ENCODE results near the gene ARMC10.
"Not testable (repeated sequence)": the region's sequence is repeated elsewhere in the genome, so short reads cannot be mapped to it uniquely, and the experiment has no call there.

Gene ARMC10

DNA sequence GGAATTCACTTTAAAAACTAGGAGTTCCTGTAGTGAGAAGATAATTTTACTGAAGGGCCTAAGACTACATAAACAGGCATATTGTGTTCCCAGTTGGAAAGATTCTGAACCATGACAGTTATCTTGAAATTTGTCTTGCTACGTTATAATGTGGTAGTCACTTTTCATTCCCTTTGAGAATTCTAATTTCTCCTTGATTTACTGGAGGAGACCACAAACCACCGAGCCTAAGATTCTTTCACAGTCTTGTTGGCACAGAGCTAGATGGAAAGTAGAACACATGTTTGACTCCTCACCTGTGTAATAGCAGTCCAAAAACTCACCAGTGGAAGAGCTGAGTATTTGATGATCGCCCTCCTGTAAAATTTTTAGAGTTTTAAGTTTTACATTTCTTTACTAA is 4.9 kb downstream of the ARMC10 start:
- no peak for DNase-seq

DNA sequence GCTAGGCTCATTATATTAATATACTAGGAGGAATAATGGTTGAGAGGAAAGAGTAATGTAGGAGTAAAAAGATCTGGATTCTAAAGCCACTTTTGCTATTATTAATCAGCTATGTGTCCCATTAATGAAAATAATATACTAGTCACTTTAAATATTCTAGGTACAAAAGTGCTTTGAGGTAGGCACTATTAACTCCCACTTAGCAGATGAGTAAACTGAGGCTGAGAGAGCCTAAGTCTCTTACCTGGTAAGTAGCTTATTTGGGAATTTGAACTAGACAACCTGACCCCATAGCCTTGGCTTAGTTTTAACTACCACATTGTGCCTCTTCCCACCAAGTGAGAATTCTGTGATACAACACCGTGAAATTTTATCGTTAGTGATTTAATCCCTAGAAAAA is 6.0 kb downstream of the ARMC10 start:
- DNase-seq, result no peak

DNA sequence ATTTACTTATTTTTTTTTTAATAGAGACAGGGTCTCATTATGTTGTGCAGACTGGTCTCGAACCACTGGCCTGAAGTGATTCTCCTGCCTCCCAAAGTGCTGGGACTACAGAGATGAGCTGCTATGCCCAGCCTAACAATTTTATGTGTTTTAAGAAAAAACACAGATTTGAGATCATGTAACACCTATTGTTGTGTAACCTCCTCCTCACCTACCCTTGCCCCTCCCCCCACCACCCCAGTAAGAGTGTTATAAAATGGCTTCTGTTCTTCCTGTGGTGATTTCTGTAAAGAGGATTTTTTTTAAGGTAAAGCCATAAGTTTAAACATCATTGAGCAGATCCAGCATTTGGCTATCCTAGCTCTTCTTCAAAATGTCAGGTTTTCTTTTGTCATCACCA is 7.6 kb downstream of the ARMC10 start:
- DNase-seq, result no peak

DNA sequence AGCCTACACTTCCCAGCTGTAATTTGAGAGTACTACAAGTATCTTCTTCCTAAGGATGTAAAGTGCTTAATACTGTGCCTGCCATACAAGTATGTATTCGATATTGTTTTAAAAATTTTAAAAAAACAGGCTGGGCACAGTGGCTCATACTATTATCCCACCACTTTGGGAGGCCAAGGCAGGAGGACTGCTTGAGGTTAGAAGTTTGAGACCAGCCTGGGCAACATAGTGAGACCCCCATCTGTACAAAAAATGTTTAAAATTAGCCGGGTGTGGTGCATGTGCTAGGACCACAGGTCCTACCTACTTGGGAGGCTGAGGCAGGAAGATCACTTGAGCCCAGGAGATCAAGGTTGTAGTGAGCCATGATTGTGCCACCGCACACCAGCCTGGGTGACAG is 8.3 kb downstream of the ARMC10 start:
- no peak for DNase-seq

DNA sequence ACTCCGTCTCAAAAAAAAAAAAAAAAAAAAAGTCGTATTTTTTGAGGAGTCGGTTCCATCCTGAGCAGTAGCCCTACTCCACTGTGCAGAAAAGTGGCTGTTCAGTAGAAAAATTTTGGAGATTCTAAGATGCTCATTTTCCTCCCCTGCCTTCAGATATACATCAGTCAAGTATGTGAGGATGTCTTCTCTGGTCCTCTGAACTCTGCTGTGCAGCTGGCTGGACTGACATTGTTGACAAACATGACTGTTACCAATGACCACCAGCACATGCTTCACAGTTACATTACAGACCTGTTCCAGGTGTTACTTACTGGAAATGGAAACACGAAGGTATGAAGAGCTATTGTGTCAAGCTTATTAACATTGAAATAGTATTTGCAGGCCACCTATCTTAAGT is 17.4 kb downstream of the ARMC10 start:
- DNase-seq, result not testable (repeated sequence)

DNA sequence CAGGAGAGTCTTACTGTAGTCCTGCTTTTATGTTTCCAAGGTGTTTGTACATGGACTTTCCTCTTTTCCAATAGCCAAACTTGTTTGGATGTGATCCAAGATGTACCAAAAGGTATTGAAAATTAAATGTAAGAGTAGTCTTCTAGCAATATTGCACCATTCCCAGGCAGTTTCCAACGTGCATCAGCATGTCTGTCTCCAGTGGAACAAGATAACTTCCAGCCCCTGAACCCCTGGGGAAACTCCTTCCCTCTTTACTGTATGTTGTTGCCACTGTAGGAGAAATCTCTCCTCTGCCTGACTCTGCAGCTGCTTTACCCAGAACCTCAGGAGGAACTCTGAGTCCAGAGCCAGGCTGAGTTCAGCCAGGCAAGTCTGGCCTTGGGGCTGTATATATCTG is 18.5 kb downstream of the ARMC10 start:
- DNase-seq, result no peak

DNA sequence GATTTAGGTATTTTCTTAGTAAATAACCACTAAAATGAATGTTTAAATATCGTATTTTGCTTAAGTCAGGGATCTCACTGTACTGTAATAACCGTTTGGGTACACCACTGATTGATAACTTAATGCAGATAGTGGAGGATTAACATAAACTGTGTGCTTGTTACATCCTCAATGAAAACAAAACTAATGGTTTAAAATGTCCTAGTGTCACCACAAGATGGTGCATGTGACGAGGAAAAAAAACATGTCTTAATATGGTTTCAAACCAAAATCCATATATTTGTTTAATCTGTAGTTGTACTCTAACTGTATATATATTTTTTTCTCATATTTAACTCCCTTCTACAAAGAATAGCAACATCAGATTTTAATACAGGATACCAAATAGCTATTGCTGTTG is 19.2 kb downstream of the ARMC10 start:
- DNase-seq, result no peak

DNA sequence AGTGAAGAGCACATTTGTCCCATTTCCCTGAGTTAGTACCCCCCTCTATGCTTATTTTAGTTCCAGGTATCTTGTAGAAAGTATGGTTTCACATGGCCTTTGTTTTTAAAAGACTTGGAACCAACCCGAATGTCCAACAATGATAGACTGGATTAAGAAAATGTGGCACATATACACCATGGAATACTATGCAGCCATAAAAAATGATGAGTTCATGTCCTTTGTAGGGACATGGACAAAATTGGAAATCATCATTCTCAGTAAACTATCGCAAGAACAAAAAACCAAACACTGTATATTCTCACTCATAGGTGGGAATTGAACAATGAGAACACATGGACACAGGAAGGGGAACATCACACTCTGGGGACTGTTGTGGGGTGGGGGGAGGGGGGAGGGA is 20.6 kb downstream of the ARMC10 start:
- DNase-seq, result not testable (repeated sequence)

DNA sequence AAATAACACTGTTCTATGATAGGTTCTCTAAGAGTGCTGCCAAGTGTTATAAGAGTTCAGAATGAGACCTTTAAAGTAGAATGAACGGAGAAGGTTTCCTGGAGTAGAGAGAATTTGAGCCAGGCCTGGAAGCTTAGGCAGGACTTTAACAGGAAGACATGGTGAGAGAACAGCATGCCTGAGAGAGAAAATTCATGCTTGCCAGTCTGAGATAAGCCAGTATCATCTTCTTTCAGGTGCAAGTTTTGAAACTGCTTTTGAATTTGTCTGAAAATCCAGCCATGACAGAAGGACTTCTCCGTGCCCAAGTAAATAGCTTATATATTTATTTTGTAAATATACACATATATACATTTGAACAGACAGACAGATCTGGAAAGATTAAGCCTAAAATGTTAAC is 22.1 kb downstream of the ARMC10 start:
- DNase-seq, result no peak

DNA sequence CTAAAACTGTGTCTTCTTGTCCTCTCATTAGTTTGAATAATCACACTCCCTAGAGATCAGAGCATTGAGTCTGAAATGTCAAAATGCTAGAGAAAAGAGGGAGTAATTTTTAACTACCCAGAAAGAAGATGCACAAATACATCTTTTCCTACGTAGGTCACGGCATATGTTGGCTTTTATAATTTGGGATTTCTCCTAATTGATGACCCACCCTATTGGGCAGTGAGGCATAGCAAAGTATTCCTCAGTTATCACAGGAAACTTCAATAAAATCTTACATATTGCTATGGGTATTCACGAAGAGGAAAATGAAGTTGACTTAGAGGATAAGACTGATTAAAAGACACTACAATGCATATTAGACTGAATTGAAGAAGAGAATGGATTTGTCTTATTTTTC is 25.4 kb downstream of the ARMC10 start:
- DNase-seq, result no peak

DNA sequence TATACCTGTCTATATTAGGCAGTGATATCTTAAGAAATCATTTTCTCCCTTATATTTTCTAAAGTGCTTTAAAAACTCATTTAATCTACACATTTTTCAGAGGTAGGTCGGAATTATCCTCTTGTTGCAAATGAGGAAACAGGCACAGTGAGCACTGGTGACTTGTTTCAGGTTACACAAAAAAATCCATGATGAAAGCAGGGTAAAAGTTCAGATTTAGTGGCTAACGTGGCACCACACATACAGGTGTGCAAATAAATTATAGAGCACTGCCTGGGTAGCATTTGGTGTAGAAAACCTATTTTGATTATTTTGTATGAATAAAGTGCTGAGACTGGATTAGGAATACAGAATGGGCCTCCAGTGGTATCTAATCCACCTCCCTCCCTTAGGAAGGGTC is 26.6 kb downstream of the ARMC10 start:
- no peak for DNase-seq

DNA sequence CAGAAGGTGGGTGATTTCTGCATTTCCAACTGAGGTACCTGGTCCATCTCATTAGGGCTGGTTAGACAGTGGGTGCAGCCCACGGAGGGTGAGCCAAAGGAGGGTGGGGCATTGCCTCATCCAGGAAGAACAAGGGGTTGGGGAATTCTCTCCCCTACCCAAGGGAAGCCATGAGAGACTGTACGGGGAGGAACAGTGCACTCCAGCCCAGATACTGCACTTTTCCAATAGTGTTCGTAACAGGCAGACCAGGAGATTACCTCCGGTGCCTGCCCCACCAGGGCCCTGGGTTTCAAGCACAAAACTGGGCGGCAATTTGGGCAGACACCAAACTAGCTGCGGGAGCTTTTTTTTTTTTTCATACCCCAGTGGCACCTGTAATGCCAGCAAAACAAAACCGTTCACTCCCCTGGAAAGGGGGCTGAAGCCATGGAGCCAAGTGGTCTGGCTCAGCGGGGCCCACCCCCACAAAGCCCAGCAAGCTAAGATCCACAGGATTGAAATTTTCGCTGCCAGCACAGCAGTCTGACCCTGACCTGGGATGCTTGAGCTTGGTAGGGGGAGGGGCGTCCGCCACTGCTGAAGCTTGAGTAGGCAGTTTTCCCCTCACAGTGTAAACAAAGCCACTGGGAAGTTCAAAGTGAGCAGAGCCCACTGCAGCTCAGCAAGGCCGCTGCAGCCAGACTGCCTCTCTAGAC is 31.2 kb downstream of the ARMC10 start:
- DNase-seq, result no peak

DNA sequence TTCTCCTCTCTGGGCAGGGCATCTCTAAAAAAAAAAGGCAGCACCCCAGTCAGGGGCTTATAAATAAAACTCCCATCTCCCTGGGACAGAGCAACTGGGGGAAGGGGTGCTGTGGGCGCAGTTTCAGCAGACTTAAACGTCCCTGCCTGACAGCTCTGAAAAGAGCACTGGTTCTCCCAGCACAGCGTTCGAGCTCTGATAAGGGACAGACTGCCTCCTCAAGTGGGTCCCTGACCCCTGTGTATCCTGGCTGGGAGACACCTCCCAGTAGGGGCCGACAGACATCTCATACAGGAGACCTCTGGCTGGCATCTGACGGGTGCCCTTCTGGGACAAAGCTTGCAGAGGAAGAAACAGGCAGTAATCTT is 31.7 kb downstream of the ARMC10 start:
- DNase-seq, result not testable (repeated sequence)

DNA sequence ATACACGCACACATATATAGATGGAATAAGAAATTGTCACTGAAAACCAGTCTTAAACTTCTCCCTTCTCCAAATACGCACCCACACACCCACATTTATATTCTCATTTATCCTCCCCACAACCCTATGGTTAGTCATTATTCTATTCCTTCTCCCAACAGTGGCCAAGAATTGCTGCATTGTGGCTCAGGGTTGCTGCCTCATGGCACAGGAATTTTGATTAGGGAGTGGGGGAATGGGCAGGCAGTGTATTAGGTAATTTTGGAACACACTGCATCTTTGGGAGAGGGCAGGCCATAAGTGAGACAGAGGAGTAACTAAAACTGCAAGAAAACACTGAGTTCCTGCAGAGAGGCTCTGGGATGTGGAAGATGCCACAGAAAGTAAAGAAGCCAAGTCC is 38.2 kb downstream of the ARMC10 start:
- no peak for DNase-seq

DNA sequence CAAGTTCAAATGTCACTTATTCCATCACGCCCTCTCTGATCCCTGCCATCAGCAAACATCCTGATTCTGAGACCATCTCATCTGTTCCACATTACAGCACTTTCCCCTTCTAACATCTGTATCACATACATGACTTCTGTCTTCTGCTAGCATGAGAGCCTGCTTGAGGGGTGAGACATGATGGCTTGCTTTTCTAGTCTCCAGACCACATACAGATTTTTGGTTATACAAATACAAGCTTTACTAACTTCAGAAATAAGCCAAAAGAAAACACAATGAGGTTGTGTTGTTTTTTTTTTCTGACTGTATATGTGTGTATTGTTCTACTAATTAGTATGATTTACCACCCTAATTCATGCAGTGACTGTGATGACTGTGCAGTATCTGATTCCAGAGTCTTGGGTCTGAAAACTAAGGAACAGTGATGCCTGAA is 39.7 kb downstream of the ARMC10 start:
- no peak for DNase-seq

DNA sequence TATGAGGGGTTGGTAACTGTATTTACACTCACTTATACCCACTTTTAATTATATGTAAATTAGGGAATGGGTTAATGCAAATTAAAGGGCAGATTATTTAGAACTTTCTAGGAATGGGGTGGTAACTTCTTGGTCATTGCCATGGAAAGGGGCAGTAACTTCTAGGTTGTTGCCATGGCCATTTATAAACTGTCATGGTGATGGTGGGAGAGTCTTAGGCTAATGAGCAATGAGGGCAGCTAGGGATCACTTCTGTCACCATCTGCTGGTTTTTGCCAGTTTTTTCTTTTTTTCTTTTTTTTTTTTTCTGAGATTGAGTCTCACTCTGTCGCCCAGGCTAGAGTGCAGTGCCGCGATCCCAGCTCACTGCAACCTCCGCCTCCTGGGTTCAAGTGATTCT is 40.8 kb downstream of the ARMC10 start:
- DNase-seq, result no peak

DNA sequence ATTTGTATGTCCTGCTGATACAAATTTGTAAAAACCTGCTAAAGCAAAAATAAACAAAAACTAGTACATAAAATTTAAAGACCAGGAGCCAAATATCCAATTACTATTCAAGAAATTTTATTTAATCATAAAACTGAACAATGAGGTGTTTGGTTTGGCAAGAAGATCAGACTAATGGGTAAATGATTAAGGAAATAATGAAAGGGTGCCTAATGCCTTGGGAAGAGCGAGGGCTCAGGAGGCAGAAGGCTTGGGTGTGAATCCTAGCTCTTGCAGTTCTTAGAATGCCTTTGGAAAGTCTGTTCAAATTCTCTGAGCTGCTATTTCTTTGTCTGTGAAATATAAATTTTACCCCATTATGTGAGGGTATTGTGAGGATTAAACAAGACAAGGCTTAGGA is 41.6 kb downstream of the ARMC10 start:
- no peak for DNase-seq

DNA sequence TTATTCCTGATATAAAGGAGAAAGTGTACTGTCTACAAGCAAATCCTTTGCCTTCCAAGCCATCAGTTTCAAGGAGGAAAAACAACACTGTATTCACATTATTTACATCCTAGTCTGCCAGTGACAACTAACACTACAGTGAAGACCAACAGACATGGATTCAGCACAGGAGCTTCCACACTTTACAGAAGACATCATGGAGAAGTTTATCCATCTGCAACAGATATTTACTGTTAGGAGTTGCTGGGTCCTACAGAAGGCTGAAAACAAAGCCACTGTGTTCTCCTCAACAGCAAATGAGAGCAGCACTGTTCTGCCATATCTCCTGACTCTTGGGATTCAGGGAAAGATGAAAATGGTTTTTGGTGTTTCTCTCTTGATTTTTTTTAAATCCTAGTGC is 42.1 kb downstream of the ARMC10 start:
- DNase-seq, result no peak

DNA sequence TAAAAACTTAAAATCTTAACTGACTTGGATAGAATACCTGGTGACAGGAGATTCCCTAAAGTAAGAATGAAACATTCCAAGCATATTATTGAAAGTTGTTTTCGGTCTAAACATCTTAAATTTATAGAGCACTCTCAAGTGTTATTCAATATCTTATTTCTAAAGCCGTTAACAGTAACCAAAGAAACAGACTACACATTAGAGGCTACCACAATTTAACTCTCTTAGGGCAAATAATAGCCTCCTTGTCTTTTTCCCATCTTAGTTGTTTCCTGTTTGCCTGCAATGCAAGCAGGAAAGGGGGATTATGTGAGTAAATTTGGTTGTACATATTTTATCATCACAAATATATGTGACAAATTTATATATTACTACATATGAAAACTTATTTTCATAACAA is 42.5 kb downstream of the ARMC10 start:
- DNase-seq, result no peak

DNA sequence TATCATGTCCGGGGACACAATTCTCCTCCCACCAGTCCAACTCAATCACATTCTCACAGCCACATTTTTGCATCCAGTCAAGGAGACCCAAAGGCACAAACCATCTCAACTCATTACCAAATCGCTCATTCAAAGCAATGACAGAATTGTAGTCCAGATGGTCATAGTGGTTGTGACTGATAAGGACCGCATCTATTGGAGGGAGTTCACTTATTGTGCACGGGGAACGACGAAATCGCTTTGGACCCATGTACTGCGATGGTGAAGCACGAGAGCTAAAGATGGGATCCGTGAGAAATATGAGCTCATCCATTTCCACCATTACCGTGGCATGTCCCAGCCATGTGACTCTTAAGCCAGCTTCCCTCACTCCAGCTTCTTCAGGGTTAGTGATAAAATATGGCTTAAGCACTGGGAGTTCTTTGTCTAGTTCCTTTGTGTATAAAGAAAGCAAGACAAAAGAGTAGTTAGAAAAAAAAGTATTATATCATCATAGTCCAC is 44.9 kb downstream of the ARMC10 start:
- DNase-seq, result no peak

DNA sequence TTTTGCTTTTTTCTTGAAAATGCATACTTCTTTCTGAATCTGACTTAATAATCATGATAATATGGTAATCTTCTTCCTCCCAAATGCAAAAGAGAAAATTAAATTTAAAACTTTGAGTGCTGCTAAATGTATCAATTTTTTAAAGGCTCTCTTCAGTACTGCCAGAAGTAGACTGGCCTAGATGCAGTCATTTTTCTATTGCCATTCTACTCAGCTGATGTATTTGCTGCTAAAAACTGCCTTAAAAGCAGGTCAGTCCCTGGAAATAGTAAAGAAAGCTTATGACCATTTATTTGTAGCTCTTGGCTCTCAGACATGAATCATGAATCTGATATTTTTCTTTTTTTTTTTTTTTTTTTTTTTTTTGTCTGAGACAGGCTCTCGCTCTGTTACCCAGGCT is 45.4 kb downstream of the ARMC10 start:
- no peak for DNase-seq

DNA sequence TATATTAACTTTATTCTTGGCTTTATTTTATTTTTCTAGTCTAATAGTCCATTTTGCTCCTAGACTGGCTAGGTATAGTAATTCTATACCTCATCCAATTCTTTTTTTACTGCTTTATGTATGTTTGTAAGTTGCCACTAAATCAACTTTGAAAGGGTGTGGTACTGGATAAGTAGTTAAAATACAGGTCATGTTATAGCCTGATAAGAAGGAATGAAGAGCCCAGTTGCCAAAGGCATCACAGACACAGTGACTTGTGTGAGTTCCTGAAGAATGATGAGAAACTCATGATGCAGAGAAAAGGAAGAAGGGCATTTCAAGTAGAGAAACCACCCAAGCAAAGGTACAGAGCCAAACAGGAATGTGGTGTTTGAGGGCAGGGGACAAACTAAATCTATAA is 46.7 kb downstream of the ARMC10 start:
- no peak for DNase-seq

DNA sequence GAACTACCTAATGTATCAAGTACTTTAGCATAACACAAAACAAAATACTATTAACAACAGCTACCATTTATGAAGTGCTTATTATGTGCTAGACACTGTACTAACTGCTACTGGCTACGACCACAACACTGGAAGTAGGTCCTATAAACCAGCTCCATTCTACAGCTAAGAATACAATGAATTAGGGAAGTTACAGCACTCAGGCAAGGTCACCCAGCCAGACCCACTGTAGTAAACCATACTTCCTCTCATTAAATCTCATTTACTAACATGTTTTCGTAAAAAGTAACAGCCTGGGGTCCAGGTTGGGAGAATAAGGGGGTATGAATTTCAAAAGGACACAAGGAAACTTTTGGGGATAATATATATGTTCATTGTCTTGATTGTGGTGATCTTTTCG is 48.6 kb downstream of the ARMC10 start:
- no peak for DNase-seq

DNA sequence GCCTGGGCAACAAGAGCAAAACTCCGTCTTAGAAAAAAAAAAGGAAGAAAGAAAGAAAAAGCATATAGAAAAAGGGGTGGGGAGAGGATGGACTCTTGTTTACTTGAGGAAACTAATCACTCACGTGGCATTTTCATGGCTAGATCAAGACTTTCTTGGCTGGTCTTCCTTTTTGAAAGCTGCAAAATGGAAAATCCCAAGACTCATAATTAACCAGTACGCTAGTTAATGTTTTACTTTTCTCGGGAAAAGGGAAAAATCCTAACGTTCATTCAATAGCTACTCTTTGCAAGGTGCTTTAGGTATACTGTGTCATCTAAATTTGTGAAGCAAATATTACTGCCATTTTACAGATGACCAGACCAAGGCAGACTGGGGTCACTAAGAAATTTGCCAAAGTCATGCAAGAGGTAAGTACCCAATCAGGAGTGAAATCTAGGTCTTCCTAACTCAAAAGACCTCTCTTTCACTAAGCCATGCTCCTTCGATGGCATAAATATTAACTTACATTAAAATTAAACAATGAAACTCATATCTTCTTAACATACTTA is 49.6 kb downstream of the ARMC10 start:
- no peak for DNase-seq

DNA sequence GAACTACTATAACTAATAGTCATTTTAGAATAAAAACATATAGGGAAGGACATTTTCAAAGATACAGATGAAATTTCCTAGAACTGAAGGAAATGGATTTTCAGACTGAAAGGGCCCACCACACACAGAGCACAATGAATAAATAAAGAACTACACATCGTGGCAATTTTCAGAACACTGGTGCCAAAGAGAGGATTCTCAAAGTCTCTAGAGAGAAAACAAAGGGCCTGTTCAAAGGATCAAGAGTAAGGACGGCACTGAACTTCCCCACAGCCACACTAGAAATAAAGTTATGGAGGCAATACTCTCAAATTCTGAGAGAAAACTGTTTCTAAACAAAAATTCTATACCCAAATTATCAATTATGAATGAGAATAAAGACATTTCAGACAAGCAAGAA is 52.1 kb downstream of the ARMC10 start:
- DNase-seq, result no peak

Data from NCI-H446 (cell line).